ENCODE measurements around the gene PMM2. TPM values are rescaled to one million over a fixed set of nuclear protein-coding genes. Genes with fewer than 3 reads are reported as not detected.

Gene PMM2
- total and polyA plus RNA-seq, 2 experiments from 2014 or later, result 38.2 to 60.4 TPM

- Mint-ChIP-seq H3K4me3 (no peak overlapping the region), H3K27ac (no peak overlapping the region), H3K4me1 (no peaks in the 10 kb centered on the region), H3K9me3 (no peaks in the 10 kb centered on the region), H3K36me3 (ENCODE audit: low read depth) (peaks cover 6% of the 10 kb centered on the region; the same call in 2 of the 3 replicates), H3K27me3 (ENCODE audit: insufficient read depth, low read depth, poor library complexity) (peaks cover 2% of the 10 kb centered on the region)
- Histone ChIP-seq H3K27me3 (ENCODE audit: insufficient read depth) (no peaks in the 10 kb centered on the region), H3K4me2 (no peak overlapping the region), H2AFZ (no peak overlapping the region), H3K4me3 (no peak overlapping the region), H3K79me2 (replicated peaks; ENCODE audit: insufficient read depth) (no peaks in the 10 kb centered on the region), H3K36me3 (ENCODE audit: insufficient read depth) (no peaks in the 10 kb centered on the region), H3K27ac (ENCODE audit: low read depth) (no peak overlapping the region), H4K20me1 (replicated peaks; ENCODE audit: insufficient read depth) (no peaks in the 10 kb centered on the region), H3K4me1 (ENCODE audit: insufficient read depth) (no peaks in the 10 kb centered on the region), H3F3A (replicated peaks; ENCODE audit: low read depth) (no peaks in the 10 kb centered on the region), H3K9me2 (ENCODE audit: insufficient read depth) (no peaks in the 10 kb centered on the region)
- ATAC-seq (no peak), DNase-seq (ENCODE audit: low spot score) (no peak)
- no peak for TF ChIP-seq ETS1 (IDR thresholded peaks at IDR 0.05)
- no peak for TF ChIP-seq EZH2phosphoT487 (IDR thresholded peaks at IDR 0.05; ENCODE audit: unreplicated experiment)
- no peak for TF ChIP-seq POLR2AphosphoS5 (IDR thresholded peaks at IDR 0.05; ENCODE audit: low read depth)
- no peak for TF ChIP-seq CTCF (conservative IDR thresholded peaks at IDR 0.05; ENCODE audit: low read depth in 2 of 2)
- TF ChIP-seq NANOG (IDR thresholded peaks at IDR 0.05; ENCODE audit: borderline replicate concordance), result no peak
- no peak for TF ChIP-seq STAT1 (IDR thresholded peaks at IDR 0.05; ENCODE audit: unreplicated experiment)
- no peak for TF ChIP-seq REST (IDR thresholded peaks at IDR 0.05; ENCODE audit: unreplicated experiment)
- no peak for TF ChIP-seq ZNF331 (CRISPR knock-in tag; IDR thresholded peaks at IDR 0.05; ENCODE audit: low read depth)
- TF ChIP-seq ZNF114 (CRISPR knock-in tag; IDR thresholded peaks at IDR 0.05), result no peak
- no peak for TF ChIP-seq JUNB (IDR thresholded peaks at IDR 0.05; ENCODE audit: unreplicated experiment)
- TF ChIP-seq EZH2 (IDR thresholded peaks at IDR 0.05; ENCODE audit: low read depth, unreplicated experiment), result no peak
- no peak for TF ChIP-seq CREB1 (CRISPR knock-in tag; IDR thresholded peaks at IDR 0.05; ENCODE audit: low read depth)
- no peak for TF ChIP-seq ZNF462 (CRISPR knock-in tag; IDR thresholded peaks at IDR 0.05)
Measured at GRCh38 chr16:8773537-8773936, 24.1 kb upstream of the PMM2 start.
